ENCODE measurements around the gene TGM2.

TGM2 gene

GRCh38 chr20:38199501-38200390 is 34.7 kb upstream of the TGM2 start:
- DNase-seq: no peak

- no peak for DNase-seq
Observed at GRCh38 chr20:38198238-38198861, 33.3 kb upstream of the TGM2 start.

- no peak for DNase-seq
Observed at GRCh38 chr20:38197619-38198018, 32.5 kb upstream of the TGM2 start.

DNA sequence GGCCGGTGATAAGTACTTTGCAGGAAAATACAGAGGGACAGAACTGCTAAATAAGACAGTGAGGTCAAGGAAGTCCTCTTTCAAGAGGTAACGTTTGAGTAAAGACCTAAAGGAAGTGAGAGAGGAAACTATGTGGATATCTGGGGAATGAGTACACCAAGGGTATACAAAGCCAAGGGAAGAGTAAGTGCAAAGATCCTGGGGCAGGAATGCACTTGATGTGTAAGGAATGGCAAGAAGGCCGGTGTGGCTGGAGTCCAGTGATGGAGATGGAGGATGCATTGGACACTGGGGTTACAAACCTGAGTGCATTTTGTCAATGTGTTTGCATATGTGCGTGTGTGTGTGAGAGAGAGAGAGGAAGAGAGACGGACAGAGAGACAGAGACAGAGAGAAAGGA is 32.1 kb upstream of the TGM2 start:
- no peak for DNase-seq

GRCh38 chr20:38196592-38196991 is 31.5 kb upstream of the TGM2 start:
- DNase-seq: no peak

DNA sequence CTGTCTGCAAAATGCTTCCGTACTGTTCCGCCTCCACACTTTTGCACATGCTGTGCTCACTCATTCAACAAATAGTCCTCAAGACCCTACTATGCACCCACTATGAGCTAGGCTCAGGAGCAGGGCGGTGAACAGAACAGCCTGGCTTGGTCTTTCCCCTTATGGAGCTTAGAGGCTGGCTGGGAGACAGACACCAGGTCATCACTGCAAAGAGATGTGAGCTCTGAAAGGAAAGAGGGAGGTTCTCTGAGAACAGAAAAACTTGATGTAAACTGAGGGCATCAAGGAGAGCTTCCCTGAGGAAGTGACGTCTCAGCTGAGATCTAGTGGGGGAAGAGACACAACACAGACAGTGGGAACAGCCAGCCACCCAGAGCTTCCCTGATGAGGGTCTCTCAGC is 31.0 kb upstream of the TGM2 start:
- DNase-seq: no peak

- no peak for DNase-seq
Observed at GRCh38 chr20:38195521-38195920, 30.5 kb upstream of the TGM2 start.

GRCh38 chr20:38194971-38195504 is 30.0 kb upstream of the TGM2 start:
- DNase-seq: no peak

- no peak for DNase-seq
Observed at GRCh38 chr20:38193586-38194105, 28.6 kb upstream of the TGM2 start.

DNA sequence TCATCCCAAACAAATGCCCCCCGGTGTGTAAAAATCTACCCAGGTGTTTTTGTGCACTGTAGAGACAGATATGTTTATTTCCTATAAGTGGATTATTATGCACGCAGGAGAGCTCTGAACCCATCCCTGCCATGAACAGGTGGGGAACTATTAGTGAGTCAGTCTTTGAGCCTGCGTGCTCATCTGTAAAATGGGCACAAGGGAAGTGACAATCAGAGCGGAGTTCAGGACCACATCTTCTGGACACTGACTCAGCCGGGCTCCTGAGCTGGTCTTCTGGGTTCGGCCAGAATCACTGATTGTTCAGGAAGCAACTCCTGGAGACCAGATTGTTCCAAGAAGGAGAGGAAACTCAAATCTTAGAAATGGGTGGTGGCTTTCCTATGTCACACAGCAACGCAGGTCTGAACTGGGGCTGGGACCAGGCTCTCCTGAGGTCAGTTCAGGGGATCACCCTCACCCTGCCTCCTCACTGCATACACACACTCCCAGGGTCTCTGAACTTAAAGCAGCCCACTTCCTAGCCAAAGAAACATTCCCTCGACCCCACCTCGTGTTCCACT is 27.3 kb upstream of the TGM2 start:
- no peak for DNase-seq

- no peak for DNase-seq
Observed at GRCh38 chr20:38191654-38192053, 26.6 kb upstream of the TGM2 start.

DNA sequence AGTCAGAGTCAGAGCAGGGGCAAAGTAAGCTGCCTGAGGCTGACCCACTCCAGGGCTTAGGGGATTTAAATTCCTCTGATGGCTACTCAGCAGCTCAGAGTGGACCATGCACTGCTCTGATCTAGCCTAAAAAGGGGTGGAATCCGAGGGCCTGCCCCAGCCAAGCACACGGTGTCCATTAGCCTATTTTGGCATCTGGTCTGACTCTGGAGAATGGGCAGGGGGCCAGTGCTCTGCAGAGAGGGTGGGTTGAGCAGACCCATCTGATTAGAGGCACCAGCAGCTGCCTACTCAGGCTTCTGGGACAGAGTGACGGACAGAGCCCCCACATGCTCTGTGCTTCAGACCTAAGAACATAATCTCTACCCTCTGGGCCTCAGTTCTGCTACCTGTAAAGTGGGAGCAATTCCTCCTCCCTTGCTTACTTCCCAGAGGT is 25.9 kb upstream of the TGM2 start:
- no peak for DNase-seq

DNA sequence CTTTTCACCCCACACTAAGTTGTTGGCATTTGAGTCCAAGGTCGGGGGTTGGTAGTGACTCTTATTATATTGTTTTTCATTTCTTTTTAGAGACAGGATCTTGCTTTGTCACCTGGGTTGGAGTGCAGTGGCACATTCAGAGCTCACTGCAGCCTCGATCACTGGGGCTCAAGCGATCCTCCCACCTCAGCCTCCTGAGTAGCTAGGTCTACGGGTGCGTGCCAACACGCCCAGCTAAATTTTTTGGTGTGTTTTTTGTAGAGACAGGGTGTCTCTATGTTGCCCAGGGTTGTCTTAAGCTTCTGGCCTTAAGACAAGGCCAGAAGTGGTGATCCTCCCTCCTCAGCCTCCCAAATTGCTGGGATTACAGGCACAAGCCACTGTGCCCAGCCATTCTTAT is 25.1 kb upstream of the TGM2 start:
- DNase-seq: no peak

GRCh38 chr20:38187517-38187916 is 22.4 kb upstream of the TGM2 start:
- no peak for DNase-seq

- no peak for DNase-seq
Observed at GRCh38 chr20:38186788-38187221, 21.7 kb upstream of the TGM2 start.

GRCh38 chr20:38184101-38184500 is 19.0 kb upstream of the TGM2 start:
- no peak for DNase-seq

GRCh38 chr20:38181971-38182370 is 16.9 kb upstream of the TGM2 start:
- no peak for DNase-seq

GRCh38 chr20:38181207-38181801 is 16.2 kb upstream of the TGM2 start:
- DNase-seq: no peak

GRCh38 chr20:38180781-38181180 is 15.7 kb upstream of the TGM2 start:
- no peak for DNase-seq

GRCh38 chr20:38179846-38180245 is 14.8 kb upstream of the TGM2 start:
- no peak for DNase-seq

DNA sequence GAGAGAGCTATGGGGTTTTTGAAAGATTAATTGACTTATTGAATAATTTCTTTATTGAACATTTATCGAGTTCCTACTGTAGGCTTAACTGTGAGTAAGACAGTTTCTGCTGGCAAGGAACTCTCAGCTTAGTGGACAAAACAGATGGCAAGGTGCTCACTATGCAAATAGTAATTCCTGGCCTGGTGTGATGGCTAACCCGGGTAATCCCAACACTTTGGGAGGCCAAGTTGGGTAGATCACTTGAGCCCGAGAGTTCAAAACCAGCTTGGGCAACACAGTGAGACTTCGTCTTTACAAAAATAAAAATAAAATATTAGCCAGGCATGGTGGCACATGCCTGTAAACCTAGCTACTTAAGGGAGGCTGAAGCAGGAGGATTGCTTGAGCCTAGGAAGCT is 13.5 kb upstream of the TGM2 start:
- no peak for DNase-seq

DNA sequence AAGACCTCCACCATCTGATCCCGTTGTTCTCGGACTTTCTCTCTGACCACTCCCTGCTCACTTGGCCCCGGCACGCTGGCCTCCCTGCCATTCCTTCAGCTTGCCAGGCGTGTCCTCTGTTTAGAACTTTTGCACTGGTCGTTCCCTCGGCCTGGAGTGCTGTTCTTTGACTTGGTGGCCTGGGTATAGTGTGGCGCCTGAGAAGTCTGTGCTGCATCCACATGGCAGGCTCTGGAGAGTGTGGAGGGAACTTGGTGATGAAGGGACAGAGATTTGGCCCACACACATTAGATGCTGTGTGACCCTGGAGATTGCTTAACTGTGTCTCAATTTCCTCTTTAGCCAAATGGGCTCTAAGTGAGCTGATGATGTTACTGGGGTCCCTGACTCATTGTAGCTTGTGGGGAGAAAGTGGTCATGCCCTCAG is 13.0 kb upstream of the TGM2 start:
- no peak for DNase-seq

GRCh38 chr20:38177201-38177600 is 12.1 kb upstream of the TGM2 start:
- DNase-seq: no peak
